ENCODE measurements around the gene C2CD4B. TPM values are rescaled to one million over a fixed set of nuclear protein-coding genes. Genes with fewer than 3 reads are reported as not detected.

The C2CD4B gene
- polyA plus RNA-seq, 3 donors = 0.05 TPM; not detected in 2

DNA sequence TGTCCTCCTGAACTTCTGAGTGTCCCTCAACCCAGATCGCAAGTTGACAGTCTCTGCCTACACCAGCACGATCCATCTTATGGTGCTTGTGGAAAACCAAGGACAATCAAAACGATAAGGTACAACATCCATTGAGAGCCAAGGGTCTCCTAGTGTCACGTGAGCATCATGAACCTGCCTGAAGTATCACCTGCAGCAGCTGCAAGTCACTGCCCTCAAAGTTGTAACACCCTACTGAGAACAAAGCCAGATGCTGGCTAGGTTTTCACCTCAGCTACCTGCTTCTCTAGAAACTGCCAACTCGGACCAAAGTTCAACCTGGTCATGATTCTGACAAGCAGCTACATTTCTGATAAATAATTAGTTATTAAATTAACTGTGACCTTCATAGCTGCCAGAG lies 17.5 kb downstream of the C2CD4B start:
- Histone ChIP-seq H3K9ac (ENCODE audit: insufficient read depth, low read length, poor library complexity, severe bottlenecking) (no peak overlapping the region), H3K4me3 (replicated peaks in 1 of 3; ENCODE audit: low read depth in 2 of 3, low read length in 3 of 3) (no peak overlapping the region), H3K4me1 (ENCODE audit: control insufficient read depth in 1 of 2, insufficient read depth in 2 of 2, low read length in 2 of 2) (no peaks in the 10 kb centered on the region), H3K36me3 (replicated peaks in 1 of 2; ENCODE audit: control insufficient read depth in 1 of 2, insufficient read depth in 2 of 2, low read length in 2 of 2) (no peaks in the 10 kb centered on the region), H2AFZ (ENCODE audit: insufficient read depth, low read depth, low read length, poor library complexity, severe bottlenecking) (no peak overlapping the region), H4K20me1 (ENCODE audit: insufficient read depth, low read length) (no peaks in the 10 kb centered on the region), H3K79me2 (ENCODE audit: insufficient read depth, low read length) (no peaks in the 10 kb centered on the region), H3K4me2 (replicated peaks; ENCODE audit: extremely low read depth, low read length, poor library complexity, severe bottlenecking) (no peak overlapping the region), H3K9me3 (replicated peaks in 1 of 2; ENCODE audit: control insufficient read depth in 1 of 2, insufficient read depth in 1 of 2, low read length in 2 of 2) (no peaks in the 10 kb centered on the region), H3K27me3 (ENCODE audit: control insufficient read depth in 2 of 2, insufficient read depth in 2 of 2, low read length in 2 of 2) (no peaks in the 10 kb centered on the region), H3K27ac (ENCODE audit: low read depth in 1 of 2, low read length in 2 of 2) (no peak overlapping the region)
- TF ChIP-seq CTCF (IDR thresholded peaks at IDR 0.05) = no peak
- DNase-seq = no peak
- Mint-ChIP-seq H3K36me3 (no peaks in the 10 kb centered on the region), H3K27ac (no peak overlapping the region), H3K27me3 (ENCODE audit: low read depth in 3 of 3) (peaks cover 2 to 8% (median 2%) of the 10 kb centered on the region in 3 donors), H3K4me1 (no peaks in the 10 kb centered on the region), H3K9me3 (peaks cover 0 to 2% (median 0%) of the 10 kb centered on the region in 7 donors), H3K4me3 (no peak overlapping the region)
- intact Hi-C loops (cut with micrococcal nuclease) = no loop called here
- WGBS (ENCODE audit: insufficient coverage) = 89% methylated on average over 4 of the region's 5 CpGs

DNA sequence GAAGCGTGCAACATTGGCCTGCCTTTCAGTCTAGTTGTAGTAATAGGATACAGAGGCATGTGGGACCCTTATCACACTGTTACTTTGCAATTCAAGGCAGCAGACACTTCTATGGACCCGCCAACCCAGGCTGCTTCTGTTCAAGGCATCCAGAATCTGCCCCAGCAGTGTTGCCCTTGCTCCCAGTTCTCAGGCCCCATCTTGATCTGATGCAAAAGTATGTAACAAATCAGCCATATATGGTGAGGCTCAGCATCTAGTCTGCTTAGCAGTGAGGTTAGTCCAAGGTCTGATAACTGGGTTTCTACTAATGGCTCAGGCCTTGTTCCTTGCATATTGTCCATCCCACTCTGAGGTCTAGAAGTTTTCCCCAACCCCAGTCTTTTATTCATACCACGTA lies 17.9 kb downstream of the C2CD4B start:
- Histone ChIP-seq H3K4me2 (replicated peaks; ENCODE audit: extremely low read depth, low read length, poor library complexity, severe bottlenecking) (no peak overlapping the region), H2AFZ (ENCODE audit: insufficient read depth, low read depth, low read length, poor library complexity, severe bottlenecking) (no peak overlapping the region), H3K4me3 (replicated peaks in 1 of 3; ENCODE audit: low read depth in 2 of 3, low read length in 3 of 3) (no peak overlapping the region), H3K27ac (ENCODE audit: low read depth in 1 of 2, low read length in 2 of 2) (no peak overlapping the region), H3K79me2 (ENCODE audit: insufficient read depth, low read length) (no peaks in the 10 kb centered on the region), H3K9ac (ENCODE audit: insufficient read depth, low read length, poor library complexity, severe bottlenecking) (no peak overlapping the region), H4K20me1 (ENCODE audit: insufficient read depth, low read length) (no peaks in the 10 kb centered on the region), H3K36me3 (replicated peaks in 1 of 2; ENCODE audit: control insufficient read depth in 1 of 2, insufficient read depth in 2 of 2, low read length in 2 of 2) (no peaks in the 10 kb centered on the region), H3K27me3 (ENCODE audit: control insufficient read depth in 2 of 2, insufficient read depth in 2 of 2, low read length in 2 of 2) (no peaks in the 10 kb centered on the region), H3K9me3 (replicated peaks in 1 of 2; ENCODE audit: control insufficient read depth in 1 of 2, insufficient read depth in 1 of 2, low read length in 2 of 2) (no peaks in the 10 kb centered on the region), H3K4me1 (ENCODE audit: control insufficient read depth in 1 of 2, insufficient read depth in 2 of 2, low read length in 2 of 2) (no peaks in the 10 kb centered on the region)
- Mint-ChIP-seq H3K9me3 (peaks cover 0 to 2% (median 0%) of the 10 kb centered on the region in 7 donors), H3K4me3 (no peak overlapping the region), H3K4me1 (no peaks in the 10 kb centered on the region), H3K27me3 (ENCODE audit: low read depth in 3 of 3) (peaks cover 2 to 7% (median 2%) of the 10 kb centered on the region in 3 donors), H3K36me3 (no peaks in the 10 kb centered on the region), H3K27ac (no peak overlapping the region)
- DNase-seq = no peak
- no peak for TF ChIP-seq CTCF (IDR thresholded peaks at IDR 0.05)
- 83% methylated on average over 2 of the region's 3 CpGs for WGBS (ENCODE audit: insufficient coverage)
- intact Hi-C loops (cut with micrococcal nuclease) = no loop called here
